Aorta (tissue), 5 donors: Measurements from ENCODE around the gene SSR2. TPM values are rescaled to one million over a fixed set of nuclear protein-coding genes. Genes with fewer than 3 reads are reported as not detected.

Experiments used
- ATAC-seq: fragments of 200-7000 bp; cut with Tn5 transposase; one replicate; pipeline ENCODE4 v1.9.1; 2022; ENCODE audit warnings: moderate library complexity; ENCODE audit not compliant: low FRiP score
- DNase-seq, 2 donors: peaks; one replicate each; pipeline ENCODE4 v3.0.0-alpha.2; 2020
- H3K27ac ChIP-seq, 2 donors: one replicate each; pipeline ENCODE4 v1.5.1; 2013; ENCODE audit warnings: low read length in 2 of 2, mild to moderate bottlenecking in 2 of 2, moderate library complexity in 2 of 2, control low read depth in 1 of 2, inconsistent platforms in 1 of 2, low read depth in 1 of 2
- H3K27me3 ChIP-seq, 2 donors: one replicate each; pipeline ENCODE4 v1.6.1; 2013; ENCODE audit warnings: control low read depth in 1 of 2, low read length in 1 of 2, mild to moderate bottlenecking in 1 of 2, moderate library complexity in 1 of 2; ENCODE audit not compliant: insufficient read depth in 2 of 2, control insufficient read depth in 1 of 2
- H3K36me3 ChIP-seq, 2 donors: one replicate each; pipeline ENCODE4 v1.6.1; 2013; ENCODE audit warnings: control low read depth in 1 of 2, low read length in 1 of 2, mild to moderate bottlenecking in 1 of 2; ENCODE audit not compliant: insufficient read depth in 2 of 2, control insufficient read depth in 1 of 2
- H3K4me1 ChIP-seq, 2 donors: one replicate each; pipeline ENCODE4 v1.6.1; 2013; ENCODE audit warnings: low read length in 2 of 2, control low read depth in 1 of 2, mild to moderate bottlenecking in 1 of 2, moderate library complexity in 1 of 2; ENCODE audit not compliant: insufficient read depth in 2 of 2, control insufficient read depth in 1 of 2
- H3K4me3 ChIP-seq, 2 donors: one replicate each; pipeline ENCODE4 v1.5.1; 2013; ENCODE audit warnings: low read length in 2 of 2, control low read depth in 1 of 2, mild to moderate bottlenecking in 1 of 2
- H3K9me3 ChIP-seq: one replicate; pipeline ENCODE4 v1.6.1; 2013; ENCODE audit warnings: mild to moderate bottlenecking, low read length; ENCODE audit not compliant: control insufficient read depth
- WGBS, 2 donors: extraction: QIAGEN DNeasy Blood & Tissue Kit; methylation state at CpG; one replicate each; pipeline ENCODE4 v1.1.7; 2013; 5-methylcytosine and 5-hydroxymethylcytosine counted together
- intact Hi-C, 2 donors: fragments of 100-400 bp; cut with DNase I; formaldehyde crosslinking; loops; one replicate each; pipeline versions ENCODE4 v1.14.2 to v1.15.0; 2022
- polyA plus RNA-seq, 2 donors: library from polyadenylated mRNA; stranded (reverse); fragments of 200-250 nt; gene quantifications; one replicate each; pipeline ENCODE4 v1.2.3, GENCODE V29; 2013
- total RNA-seq, 2 donors: library from RNA; stranded (reverse); fragmentation: NEBNext Ultra II Directional; extraction: Animal tissue kit (Norgen Biotek cat#: 25700); gene quantifications; one replicate each; pipeline ENCODE4 v1.2.1, GENCODE V29; 2021
- donor health status: healthy with polysubstance abuse.
- donor health status: Bipolar disorder and iron deficiency.
- donor health status: DM: no; HTN: no; CAD: no.
- donor health status: DM: no; HTN: no; CAD: no.
- donor health status: DM: yes; HTN: yes; CAD: no.

The SSR2 gene
- total and polyA plus RNA-seq, 4 donors = 151 to 245 (median 192) TPM

- Histone ChIP-seq H3K4me3 (peak overlapping the region in 1 of 2 donors; percentile 40), H3K4me1 (no peaks in the 10 kb centered on the region), H3K36me3 (no peaks in the 10 kb centered on the region), H3K9me3 (no peaks in the 10 kb centered on the region), H3K27me3 (no peaks in the 10 kb centered on the region), H3K27ac (peak overlapping the region in 1 of 2 donors; percentile 19)
- 15% methylated on average over 13 of the region's 13 CpGs for WGBS, 2 donors
- intact Hi-C loops = loop anchor here in 1 of 2 donors (5.0 to 10.0 kb wide), 2 partner anchors 32 to 150 kb away; partner anchors contain the start of gene RXFP4
- no peak for DNase-seq
- ATAC-seq = no peak
Observed at GRCh38 chr1:155974208-155975115, 46.3 kb downstream of the SSR2 start.

GRCh38 chr1:155973723-155974122 lies 47.0 kb downstream of the SSR2 start:
- H3K4me3 ChIP-seq = no peak overlapping the region
- H3K27ac ChIP-seq = peak overlapping the region in 1 of 2 donors; percentile 35
- H3K27me3 ChIP-seq = no peaks in the 10 kb centered on the region
- ATAC-seq (no peak), DNase-seq (no peak)
- H3K9me3 ChIP-seq = no peaks in the 10 kb centered on the region
- intact Hi-C loops = loop anchor here in 1 of 2 donors (10.0 kb wide), 1 partner anchor 151 kb away; no protein-coding TSS in a partner anchor
- peaks cover 0 to under 1% of the 10 kb centered on the region in 2 donors for H3K36me3 ChIP-seq
- 22 to 31% methylated on average over 3 of the region's 3 CpGs for WGBS, 2 donors
- H3K4me1 ChIP-seq = no peaks in the 10 kb centered on the region

GRCh38 chr1:155971910-155972809 lies 48.6 kb downstream of the SSR2 start:
- no peak overlapping the region for H3K4me3 ChIP-seq
- intact Hi-C loops = loop anchor here in 1 of 2 donors (10.0 kb wide), 1 partner anchor 153 kb away; no protein-coding TSS in a partner anchor
- ATAC-seq (no peak), DNase-seq (no peak)
- WGBS, 2 donors = 54 to 55% methylated on average over 9 of the region's 9 CpGs
- no peaks in the 10 kb centered on the region for H3K4me1 ChIP-seq
- peaks cover 0 to 2% of the 10 kb centered on the region in 2 donors for H3K36me3 ChIP-seq
- H3K27me3 ChIP-seq = no peaks in the 10 kb centered on the region
- peak overlapping the region in 1 of 2 donors; percentile 26 for H3K27ac ChIP-seq
- H3K9me3 ChIP-seq = no peaks in the 10 kb centered on the region

GRCh38 chr1:155970531-155971167 lies 50.1 kb downstream of the SSR2 start:
- ATAC-seq = peak; percentile 73
- Histone ChIP-seq H3K27ac (peak overlapping the region in 1 of 2 donors; percentile 58), H3K4me1 (no peaks in the 10 kb centered on the region), H3K27me3 (no peaks in the 10 kb centered on the region), H3K4me3 (no peak overlapping the region), H3K9me3 (no peaks in the 10 kb centered on the region), H3K36me3 (peaks cover 0 to 2% of the 10 kb centered on the region in 2 donors)
- peak; percentile 90 to 92 for DNase-seq
- intact Hi-C loops = loop anchor here in 1 of 2 donors (10.0 kb wide), 1 partner anchor 154 kb away; no protein-coding TSS in a partner anchor
- 10 to 14% methylated on average over 11 of the region's 11 CpGs for WGBS, 2 donors

- H3K4me3 ChIP-seq = no peak overlapping the region
- WGBS, 2 donors = 59 to 61% methylated on average over 8 to 9 of the region's 9 CpGs
- peak overlapping the region; percentile 20 to 37 for H3K27ac ChIP-seq
- H3K9me3 ChIP-seq = no peaks in the 10 kb centered on the region
- intact Hi-C loops = no loop called here
- H3K4me1 ChIP-seq = no peaks in the 10 kb centered on the region
- H3K27me3 ChIP-seq = no peaks in the 10 kb centered on the region
- ATAC-seq (no peak), DNase-seq (no peak)
- peaks cover 0 to 7% of the 10 kb centered on the region in 2 donors for H3K36me3 ChIP-seq
Observed at GRCh38 chr1:155969377-155969791, 51.4 kb downstream of the SSR2 start.

GRCh38 chr1:155968670-155969069 lies 52.1 kb downstream of the SSR2 start:
- Histone ChIP-seq H3K27me3 (no peaks in the 10 kb centered on the region), H3K36me3 (peaks cover 0 to 9% of the 10 kb centered on the region in 2 donors), H3K9me3 (no peaks in the 10 kb centered on the region), H3K27ac (peak overlapping the region in 1 of 2 donors; percentile 65), H3K4me1 (no peaks in the 10 kb centered on the region), H3K4me3 (no peak overlapping the region)
- intact Hi-C loops = no loop called here
- WGBS, 2 donors = 7 to 8% methylated on average over 3 of the region's 3 CpGs
- no peak for DNase-seq
- ATAC-seq = no peak

- H3K4me3 ChIP-seq = no peak overlapping the region
- DNase-seq (no peak), ATAC-seq (no peak)
- H3K36me3 ChIP-seq = peaks cover 0 to 9% of the 10 kb centered on the region in 2 donors
- peak overlapping the region in 1 of 2 donors; percentile 65 for H3K27ac ChIP-seq
- no peaks in the 10 kb centered on the region for H3K27me3 ChIP-seq
- no peaks in the 10 kb centered on the region for H3K9me3 ChIP-seq
- intact Hi-C loops = no loop called here
- no peaks in the 10 kb centered on the region for H3K4me1 ChIP-seq
- WGBS, 2 donors = 50 to 53% methylated on average over 7 of the region's 7 CpGs
Observed at GRCh38 chr1:155968051-155968400, 52.7 kb downstream of the SSR2 start.
